Naive thymus-derived CD4-positive, alpha-beta T cell (primary cell): ENCODE results near the gene SMYD3. TPM values are rescaled to one million over a fixed set of nuclear protein-coding genes. Genes with fewer than 3 reads are reported as not detected.

Experiments used
- ATAC-seq: fragments of 150-1000 bp; cut with Tn5 transposase; 2 replicates; pipeline ENCODE4 v1.10.0; 2021; ENCODE audit warnings: mild to moderate bottlenecking, moderate library complexity
- CTCF ChIA-PET: fragments of 350-600 bp; sonication (Branson Sonifier 250); formaldehyde crosslinking; loops from one replicate; lab custom pipeline; 2021; ENCODE audit warnings: antibody characterized with exemption; lab: Charles Lee
- POLR2A ChIA-PET: fragments of 350-600 bp; sonication (Branson Sonifier 250); formaldehyde crosslinking; loops from one replicate; lab custom pipeline; 2021; ENCODE audit warnings: antibody characterized with exemption, inconsistent platforms; lab: Charles Lee
- DNase-seq, 9 donors: peaks; one replicate each; pipeline versions ENCODE4 v3.0.0 to v3.0.0-alpha.2; 2020 to 2022; ENCODE audit warnings: mixed read lengths in 1 of 9
- H3K27ac ChIP-seq: one replicate; pipeline ENCODE4 v1.7.0; 2013; ENCODE audit warnings: mild to moderate bottlenecking, low read depth, low read length, moderate library complexity
- H3K27me3 ChIP-seq, 2 donors: one replicate each; pipeline ENCODE4 v1.7.0; 2013; ENCODE audit warnings: low read length in 2 of 2, mild to moderate bottlenecking in 2 of 2, moderate library complexity in 2 of 2; ENCODE audit not compliant: control insufficient read depth in 2 of 2, insufficient read depth in 2 of 2
- H3K36me3 ChIP-seq, 3 experiments: 1 replicate in 2 of 3; 2 replicates in 1 of 3; pipeline ENCODE4 v1.7.0; 2013; ENCODE audit warnings: low read length in 3 of 3, mild to moderate bottlenecking in 3 of 3, moderate library complexity in 1 of 3; ENCODE audit not compliant: insufficient read depth in 3 of 3, control insufficient read depth in 2 of 3
- H3K4me1 ChIP-seq, 2 donors: one replicate each; pipeline ENCODE4 v1.7.0; 2013; ENCODE audit warnings: low read length in 2 of 2, mild to moderate bottlenecking in 2 of 2, moderate library complexity in 1 of 2; ENCODE audit not compliant: control insufficient read depth in 2 of 2, insufficient read depth in 2 of 2
- H3K4me3 ChIP-seq: 2 replicates; pipeline ENCODE4 v1.7.0; 2013; ENCODE audit warnings: mild to moderate bottlenecking, low read length
- H3K9me3 ChIP-seq, 3 experiments: 1 replicate in 2 of 3; 2 replicates in 1 of 3; pipeline ENCODE4 v1.7.0; 2013; ENCODE audit warnings: low read length in 3 of 3; ENCODE audit not compliant: control insufficient read depth in 2 of 3
- H3K27ac Mint-ChIP-seq, 9 donors: one replicate each; pipeline ENCODE4 v1.8.0; 2020 to 2022; ENCODE audit warnings: mixed read lengths in 9 of 9, mild to moderate bottlenecking in 8 of 9, moderate library complexity in 5 of 9, inconsistent platforms in 2 of 9
- H3K27me3 Mint-ChIP-seq, 5 donors: one replicate each; pipeline ENCODE4 v1.8.0; 2021 to 2022; ENCODE audit warnings: mixed read lengths in 5 of 5, mild to moderate bottlenecking in 1 of 5
- H3K36me3 Mint-ChIP-seq, 5 donors: one replicate each; pipeline ENCODE4 v1.8.0; 2020 to 2022; ENCODE audit warnings: mixed read lengths in 5 of 5, mild to moderate bottlenecking in 3 of 5, inconsistent platforms in 1 of 5
- H3K4me1 Mint-ChIP-seq, 7 donors: one replicate each; pipeline ENCODE4 v1.8.0; 2020 to 2022; ENCODE audit warnings: mixed read lengths in 7 of 7, mild to moderate bottlenecking in 3 of 7, inconsistent platforms in 1 of 7
- H3K4me3 Mint-ChIP-seq, 10 donors: one replicate each; pipeline ENCODE4 v1.8.0; 2020 to 2022; ENCODE audit warnings: mild to moderate bottlenecking in 10 of 10, mixed read lengths in 10 of 10, moderate library complexity in 6 of 10, inconsistent platforms in 2 of 10
- H3K9me3 Mint-ChIP-seq, 11 donors: one replicate each; pipeline ENCODE4 v1.8.0; 2020 to 2022; ENCODE audit warnings: mixed read lengths in 11 of 11, mild to moderate bottlenecking in 4 of 11, inconsistent platforms in 1 of 11, moderate library complexity in 1 of 11
- intact Hi-C, 2 donors: fragments of 100-400 bp; cut with micrococcal nuclease; formaldehyde crosslinking; loops; one replicate each; pipeline ENCODE4 v1.15.1; 2023
- polyA plus RNA-seq, 2 donors: library from polyadenylated mRNA; unstranded; fragments of 300-500 nt; fragmentation: Illumina TruSeq; gene quantifications; one replicate each; pipeline ENCODE4 v1.2.3, GENCODE V29; 2021
- total RNA-seq, 6 experiments: library from RNA in 5 of 6; stranded (reverse) in 5 of 6; gene quantifications; 1 replicate in 5 of 6; 2 replicates in 1 of 6; pipeline ENCODE4 v1.2.3 and lab custom pipeline; 2021 to 2026

Gene SMYD3
- total and polyA plus RNA-seq, 7 experiments from 2014 or later, result 19.5 to 28.6 (median 24.4) TPM

- Mint-ChIP-seq H3K27ac (no peak overlapping the region), H3K4me3 (no peak overlapping the region), H3K36me3 (peaks cover 0 to 53% (median 34%) of the 10 kb centered on the region in 5 donors), H3K27me3 (no peaks in the 10 kb centered on the region), H3K9me3 (peaks cover 0 to 3% (median 0%) of the 10 kb centered on the region in 11 donors), H3K4me1 (peaks cover 0 to 10% (median 0%) of the 10 kb centered on the region in 7 donors)
- intact Hi-C loops, result no loop called here
- Histone ChIP-seq H3K9me3 (no peaks in the 10 kb centered on the region), H3K36me3 (no peaks in the 10 kb centered on the region), H3K4me3 (no peak overlapping the region), H3K4me1 (no peaks in the 10 kb centered on the region), H3K27me3 (no peaks in the 10 kb centered on the region), H3K27ac (no peak overlapping the region)
- CTCF ChIA-PET, result no interaction called here
- POLR2A ChIA-PET, result no interaction called here
- DNase-seq (no peak), ATAC-seq (no peak)
Measured at GRCh38 chr1:246149543-246149942, 357.5 kb downstream of the SMYD3 start.

GRCh38 chr1:246147524-246148461 lies 359.3 kb downstream of the SMYD3 start:
- H3K27me3 Mint-ChIP-seq, result no peaks in the 10 kb centered on the region
- Histone ChIP-seq H3K4me1 (no peaks in the 10 kb centered on the region), H3K9me3 (no peaks in the 10 kb centered on the region), H3K27ac (no peak overlapping the region), H3K36me3 (no peaks in the 10 kb centered on the region), H3K27me3 (no peaks in the 10 kb centered on the region), H3K4me3 (no peak overlapping the region)
- H3K4me3 Mint-ChIP-seq, result no peak overlapping the region
- ATAC-seq (no peak), DNase-seq (no peak)
- intact Hi-C loops, result no loop called here
- ChIA-PET CTCF (no interaction called here), POLR2A (no interaction called here)
- peaks cover 0 to 5% (median 0%) of the 10 kb centered on the region in 7 donors for H3K4me1 Mint-ChIP-seq
- no peak overlapping the region for H3K27ac Mint-ChIP-seq
- H3K36me3 Mint-ChIP-seq, result peaks cover 0 to 55% (median 30%) of the 10 kb centered on the region in 5 donors
- peaks cover 0 to 3% (median 0%) of the 10 kb centered on the region in 11 donors for H3K9me3 Mint-ChIP-seq

DNA sequence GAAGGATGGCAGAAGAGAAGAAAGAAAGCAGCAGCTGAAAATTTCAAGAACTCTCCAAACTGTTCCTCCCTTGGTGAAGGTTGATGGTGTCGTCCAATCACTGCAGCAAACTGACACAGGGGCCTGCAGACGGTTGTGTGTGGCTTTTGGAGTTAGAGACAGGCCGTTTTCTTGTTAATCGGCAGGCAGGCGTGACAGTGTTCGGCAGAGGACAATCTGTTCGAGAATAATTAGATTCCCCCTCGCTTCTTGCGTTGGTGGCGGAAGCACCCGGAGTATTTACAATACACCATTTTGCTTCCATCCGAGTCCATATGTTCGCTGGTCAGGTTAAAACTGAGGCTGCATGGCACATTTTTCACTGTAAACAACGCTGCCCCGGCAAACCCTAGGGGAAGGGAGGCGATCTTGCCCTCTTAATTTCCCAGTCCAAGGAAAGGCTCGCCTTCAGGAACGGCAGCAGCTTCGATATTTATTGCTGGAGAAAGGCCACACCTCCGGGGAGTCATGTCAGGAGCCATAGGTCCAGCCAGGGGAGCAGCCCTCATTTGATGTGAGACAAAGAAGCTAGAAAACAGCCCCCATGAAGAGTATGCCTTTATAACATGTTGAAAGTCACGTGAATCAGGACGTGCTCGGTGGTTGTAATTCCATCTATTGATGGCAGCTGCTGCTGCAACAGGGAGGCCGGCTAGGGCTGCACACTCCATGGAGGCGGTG lies 360.1 kb downstream of the SMYD3 start:
- no peak for ATAC-seq
- Mint-ChIP-seq H3K4me3 (no peak overlapping the region), H3K9me3 (peaks cover 0 to 3% (median 0%) of the 10 kb centered on the region in 11 donors), H3K36me3 (peaks cover 0 to 54% (median 30%) of the 10 kb centered on the region in 5 donors), H3K4me1 (peaks cover 0 to 3% (median 0%) of the 10 kb centered on the region in 7 donors), H3K27ac (no peak overlapping the region), H3K27me3 (no peaks in the 10 kb centered on the region)
- ChIA-PET CTCF (no interaction called here), POLR2A (no interaction called here)
- Histone ChIP-seq H3K27me3 (no peaks in the 10 kb centered on the region), H3K36me3 (no peaks in the 10 kb centered on the region), H3K27ac (no peak overlapping the region), H3K4me3 (no peak overlapping the region), H3K4me1 (no peaks in the 10 kb centered on the region), H3K9me3 (no peaks in the 10 kb centered on the region)
- DNase-seq, result no peak
- intact Hi-C loops, result no loop called here

- ChIA-PET POLR2A (no interaction called here), CTCF (interaction anchor here (0.6 to 1.0 kb wide), 2 partner anchors 11 to 130 kb away, joined by 3 read pairs; no protein-coding TSS in a partner anchor)
- no peaks in the 10 kb centered on the region for H3K4me1 ChIP-seq
- intact Hi-C loops, result no loop called here
- peaks cover 0 to 58% (median 27%) of the 10 kb centered on the region in 5 donors for H3K36me3 Mint-ChIP-seq
- H3K27me3 Mint-ChIP-seq, result no peaks in the 10 kb centered on the region
- no peak overlapping the region for H3K4me3 Mint-ChIP-seq
- H3K4me1 Mint-ChIP-seq, result peaks cover 0 to 2% (median 0%) of the 10 kb centered on the region in 7 donors
- H3K27me3 ChIP-seq, result no peaks in the 10 kb centered on the region
- H3K9me3 ChIP-seq, result no peaks in the 10 kb centered on the region
- no peak overlapping the region for H3K4me3 ChIP-seq
- no peak overlapping the region for H3K27ac ChIP-seq
- H3K9me3 Mint-ChIP-seq, result peaks cover 0 to 3% (median 0%) of the 10 kb centered on the region in 11 donors
- no peak overlapping the region for H3K27ac Mint-ChIP-seq
- DNase-seq, result no peak
- H3K36me3 ChIP-seq, result no peaks in the 10 kb centered on the region
- ATAC-seq, result no peak
Measured at GRCh38 chr1:246145900-246146299, 361.2 kb downstream of the SMYD3 start.

- H3K4me1 Mint-ChIP-seq, result peaks cover 0 to 2% (median 0%) of the 10 kb centered on the region in 7 donors
- H3K27ac Mint-ChIP-seq, result no peak overlapping the region
- no peaks in the 10 kb centered on the region for H3K36me3 ChIP-seq
- no peaks in the 10 kb centered on the region for H3K27me3 ChIP-seq
- peaks cover 0 to 3% (median 0%) of the 10 kb centered on the region in 11 donors for H3K9me3 Mint-ChIP-seq
- no peak overlapping the region for H3K27ac ChIP-seq
- no peak overlapping the region for H3K4me3 Mint-ChIP-seq
- DNase-seq (no peak), ATAC-seq (no peak)
- ChIA-PET POLR2A (no interaction called here), CTCF (interaction anchor here (0.5 to 1.0 kb wide), 2 partner anchors 10 to 1297 kb away, joined by 3 read pairs; no protein-coding TSS in a partner anchor)
- peaks cover 0 to 60% (median 27%) of the 10 kb centered on the region in 5 donors for H3K36me3 Mint-ChIP-seq
- intact Hi-C loops, result loop anchor here in 1 of 2 donors (5.0 kb wide), 1 partner anchor 58 kb away; no protein-coding TSS in a partner anchor
- H3K4me1 ChIP-seq, result no peaks in the 10 kb centered on the region
- H3K9me3 ChIP-seq, result no peaks in the 10 kb centered on the region
- no peaks in the 10 kb centered on the region for H3K27me3 Mint-ChIP-seq
- no peak overlapping the region for H3K4me3 ChIP-seq
Measured at GRCh38 chr1:246144931-246145330, 362.1 kb downstream of the SMYD3 start.

GRCh38 chr1:246142320-246142893 lies 364.7 kb downstream of the SMYD3 start:
- DNase-seq (no peak), ATAC-seq (no peak)
- Histone ChIP-seq H3K4me3 (no peak overlapping the region), H3K9me3 (no peaks in the 10 kb centered on the region), H3K4me1 (no peaks in the 10 kb centered on the region), H3K27me3 (no peaks in the 10 kb centered on the region), H3K27ac (no peak overlapping the region), H3K36me3 (no peaks in the 10 kb centered on the region)
- Mint-ChIP-seq H3K4me1 (peaks cover 0 to 2% (median 0%) of the 10 kb centered on the region in 7 donors), H3K27me3 (no peaks in the 10 kb centered on the region), H3K36me3 (peaks cover 0 to 50% (median 18%) of the 10 kb centered on the region in 5 donors), H3K27ac (no peak overlapping the region), H3K4me3 (no peak overlapping the region), H3K9me3 (no peaks in the 10 kb centered on the region)
- POLR2A ChIA-PET, result no interaction called here
- CTCF ChIA-PET, result no interaction called here
- intact Hi-C loops, result loop anchor here in 1 of 2 donors (5.0 kb wide), 1 partner anchor 55 kb away; no protein-coding TSS in a partner anchor
